GM23248 (cell line): ENCODE measurements around the gene TTC28. TPM values are rescaled to one million over a fixed set of nuclear protein-coding genes. Genes with fewer than 3 reads are reported as not detected.
"Not testable (repeated sequence)": the region's sequence is repeated elsewhere in the genome, so short reads cannot be mapped to it uniquely, and the experiment has no call there.

Experiments
- DNase-seq: peaks from one replicate; pipeline ENCODE4 v3.0.0-alpha.2; 2015
- H2AFZ ChIP-seq: fragments of 200-600 bp; sonication (generic); 2 replicates; pipeline ENCODE4 v1.6.1; 2016; ENCODE audit warnings: antibody characterized with exemption
- H3F3A ChIP-seq: fragments of 200-600 bp; sonication (generic); 2 replicates; pipeline ENCODE4 v1.6.1; 2016; ENCODE audit warnings: mild to moderate bottlenecking, antibody characterized with exemption, mixed run types; ENCODE audit not compliant: insufficient read depth
- H3K27ac ChIP-seq: fragments of 200-600 bp; sonication (generic); 2 replicates; pipeline ENCODE4 v1.5.1; 2016; ENCODE audit warnings: mild to moderate bottlenecking
- H3K27me3 ChIP-seq: fragments of 200-600 bp; sonication (generic); replicated peaks from 2 replicates; pipeline ENCODE4 v1.6.1; 2016; ENCODE audit warnings: mild to moderate bottlenecking; ENCODE audit not compliant: insufficient read depth
- H3K36me3 ChIP-seq: fragments of 200-600 bp; sonication (generic); 2 replicates; pipeline ENCODE4 v1.6.1; 2016; ENCODE audit warnings: low read depth, mild to moderate bottlenecking
- H3K4me1 ChIP-seq: fragments of 200-600 bp; sonication (generic); 2 replicates; pipeline ENCODE4 v1.6.1; 2016; ENCODE audit warnings: mild to moderate bottlenecking; ENCODE audit not compliant: insufficient read depth
- H3K4me2 ChIP-seq: fragments of 200-600 bp; sonication (generic); one replicate; pipeline ENCODE4 v1.6.1; 2016; ENCODE audit warnings: mild to moderate bottlenecking; ENCODE audit not compliant: unreplicated experiment
- H3K4me3 ChIP-seq: fragments of 200-600 bp; sonication (generic); 2 replicates; pipeline ENCODE4 v1.5.1; 2016; ENCODE audit warnings: mild to moderate bottlenecking
- H3K79me2 ChIP-seq: fragments of 200-600 bp; sonication (generic); 2 replicates; pipeline ENCODE4 v1.6.1; 2016; ENCODE audit warnings: mild to moderate bottlenecking; ENCODE audit not compliant: insufficient read depth
- H3K9ac ChIP-seq: fragments of 200-600 bp; sonication (generic); 2 replicates; pipeline ENCODE4 v1.6.1; 2016; ENCODE audit warnings: mild to moderate bottlenecking
- H3K9me2 ChIP-seq: fragments of 200-600 bp; sonication (generic); 2 replicates; pipeline ENCODE4 v1.6.1; 2016; ENCODE audit warnings: mixed run types, mild to moderate bottlenecking, moderate library complexity; ENCODE audit not compliant: insufficient read depth
- H3K9me3 ChIP-seq: fragments of 200-600 bp; sonication (generic); one replicate; pipeline ENCODE4 v1.6.1; 2017; ENCODE audit warnings: low read depth
- H4K20me1 ChIP-seq: fragments of 200-600 bp; sonication (generic); 2 replicates; pipeline ENCODE4 v1.6.0; 2016; ENCODE audit not compliant: insufficient read depth
- EZH2 ChIP-seq: fragments of 200-600 bp; sonication (generic); IDR thresholded peaks from 2 replicates; pipeline ENCODE4 v1.6.1; 2018; ENCODE audit warnings: antibody characterized with exemption, mild to moderate bottlenecking; ENCODE audit not compliant: insufficient read depth, poor library complexity, severe bottlenecking
- EZH2phosphoT487 ChIP-seq: fragments of 200-600 bp; sonication (generic); IDR thresholded peaks from 2 replicates; pipeline ENCODE4 v1.6.1; 2018; ENCODE audit warnings: antibody characterized with exemption, moderate library complexity, mild to moderate bottlenecking, low read depth; ENCODE audit not compliant: insufficient read depth
- WGBS, 2 experiments: methylation state at CpG; one replicate each; pipeline ENCODE4 v1.1.6; 2015 to 2017; ENCODE audit warnings: low lambda C conversion rate in 2 of 2, low coverage in 1 of 2; ENCODE audit errors: missing lambda C conversion rate in 2 of 2; 5-methylcytosine and 5-hydroxymethylcytosine counted together
- in situ Hi-C: fragments of 300-500 bp; cut with MboI; formaldehyde crosslinking; loops from 2 replicates; pipeline ENCODE4 v1.15.0; 2020
- polyA plus RNA-seq: library from polyadenylated mRNA; unstranded; fragments of >200 nt; fragmentation: Nextera tagmentation; extraction: Ambion mirVana; gene quantifications from 2 replicates; pipeline ENCODE4 v1.2.1, GENCODE V29; 2016
- total RNA-seq: library from RNA; depleted of rRNA; stranded (reverse); fragments of >200 nt; shearing (Covaris generic); gene quantifications from 2 replicates; pipeline ENCODE4 v1.2.3, GENCODE V29; 2014

TTC28 gene
- total and polyA plus RNA-seq, 2 experiments from 2014 or later = 12.5 to 41.9 TPM

DNA sequence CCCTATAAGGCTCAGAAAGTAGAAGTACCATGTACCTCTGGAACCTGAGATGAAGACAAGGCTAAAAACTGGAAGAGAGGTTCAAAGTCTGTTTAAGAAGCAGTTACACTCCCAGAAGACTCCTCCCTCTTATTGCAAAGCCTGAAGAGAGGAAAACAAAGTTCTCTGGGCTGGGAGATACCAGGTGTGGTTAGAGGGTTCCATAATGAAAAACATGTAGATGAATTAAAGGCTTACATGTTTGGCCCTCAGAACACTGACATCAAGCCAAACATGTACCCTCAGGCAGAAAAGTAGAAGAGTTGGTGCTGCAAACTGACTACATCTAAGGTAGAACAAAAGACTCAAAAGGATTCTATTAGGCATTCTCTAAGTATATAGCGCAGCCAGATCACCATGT lies 205.3 kb downstream of the TTC28 start:
- Histone ChIP-seq H3K79me2 (no peaks in the 10 kb centered on the region), H3K27ac (no peak overlapping the region), H3K4me3 (no peak overlapping the region), H3K9ac (no peak overlapping the region), H3K4me2 (no peak overlapping the region), H3K27me3 (no peaks in the 10 kb centered on the region), H4K20me1 (no peaks in the 10 kb centered on the region), H3K4me1 (no peaks in the 10 kb centered on the region), H3F3A (no peaks in the 10 kb centered on the region), H2AFZ (no peak overlapping the region), H3K36me3 (no peaks in the 10 kb centered on the region), H3K9me2 (no peaks in the 10 kb centered on the region), H3K9me3 (no peaks in the 10 kb centered on the region)
- no peak for DNase-seq
- TF ChIP-seq EZH2 (no peak), EZH2phosphoT487 (no peak)
- WGBS, 2 experiments = 100% methylated on average over 1 of the region's 1 CpG
- in situ Hi-C loops = no loop called here

DNA sequence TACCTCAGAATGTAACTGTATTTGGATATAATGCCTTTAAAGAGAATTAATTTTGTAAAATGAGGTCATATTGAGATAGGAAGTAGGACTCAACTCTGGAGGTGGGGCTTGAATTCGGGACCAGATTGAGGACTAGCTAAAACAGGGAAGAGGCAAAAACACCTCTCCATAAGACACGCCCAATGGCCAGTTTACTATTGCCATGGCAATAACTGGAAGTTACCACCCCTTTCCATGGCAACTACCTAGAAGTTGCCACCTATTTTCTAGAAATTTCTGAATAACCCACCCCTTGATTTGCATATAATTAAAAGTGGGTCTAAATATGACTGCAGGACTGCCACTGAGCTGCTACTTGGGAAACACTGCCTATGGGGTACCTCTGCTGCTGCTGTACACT lies 206.4 kb downstream of the TTC28 start:
- in situ Hi-C loops = no loop called here
- no peak overlapping the region for H2AFZ ChIP-seq
- no peaks in the 10 kb centered on the region for H3K36me3 ChIP-seq
- no peaks in the 10 kb centered on the region for H4K20me1 ChIP-seq
- H3F3A ChIP-seq = no peaks in the 10 kb centered on the region
- H3K9me3 ChIP-seq = no peaks in the 10 kb centered on the region
- no peak for DNase-seq
- WGBS, 2 experiments = 100% methylated on average over 2 of the region's 2 CpGs
- no peaks in the 10 kb centered on the region for H3K9me2 ChIP-seq
- no peaks in the 10 kb centered on the region for H3K4me1 ChIP-seq
- no peak overlapping the region for H3K4me3 ChIP-seq
- no peak overlapping the region for H3K4me2 ChIP-seq
- H3K9ac ChIP-seq = no peak overlapping the region
- no peak for TF ChIP-seq EZH2phosphoT487
- TF ChIP-seq EZH2 = no peak
- no peak overlapping the region for H3K27ac ChIP-seq
- no peaks in the 10 kb centered on the region for H3K27me3 ChIP-seq
- H3K79me2 ChIP-seq = no peaks in the 10 kb centered on the region

DNA sequence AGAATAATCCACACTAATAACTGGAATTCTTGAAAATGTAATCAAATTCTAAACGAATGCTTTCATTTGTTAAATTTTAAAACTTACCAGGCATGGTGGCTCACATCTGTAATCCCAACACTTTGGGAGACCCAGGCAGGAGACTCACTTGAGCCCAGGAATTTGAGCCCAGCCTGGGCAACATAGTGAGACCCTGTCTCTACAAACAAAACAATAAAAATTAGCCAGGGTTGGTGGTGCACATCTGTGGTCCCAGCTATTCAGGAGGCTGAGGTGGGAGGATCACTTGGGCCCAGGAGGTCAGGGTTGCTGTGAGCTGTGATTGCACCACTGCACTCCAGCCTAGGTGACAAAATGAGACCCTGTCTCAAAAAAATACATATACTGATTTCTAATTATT lies 212.6 kb downstream of the TTC28 start:
- H3K27ac ChIP-seq, H3K9me3 ChIP-seq, H3K4me3 ChIP-seq, DNase-seq, H3K9ac ChIP-seq, H2AFZ ChIP-seq, in situ Hi-C loops, H3K27me3 ChIP-seq, H3K79me2 ChIP-seq, H4K20me1 ChIP-seq, H3K36me3 ChIP-seq, H3K4me2 ChIP-seq, H3K4me1 ChIP-seq, H3F3A ChIP-seq, H3K9me2 ChIP-seq: not testable (repeated sequence)
- 100% methylated on average over 1 of the region's 1 CpG for WGBS, 2 experiments

GRCh38 chr22:28466399-28466798 lies 213.2 kb downstream of the TTC28 start:
- no peaks in the 10 kb centered on the region for H3K4me1 ChIP-seq
- no peaks in the 10 kb centered on the region for H3K36me3 ChIP-seq
- H3K27ac ChIP-seq = no peak overlapping the region
- no peak for TF ChIP-seq EZH2
- TF ChIP-seq EZH2phosphoT487 = no peak
- in situ Hi-C loops = no loop called here
- H3K4me3 ChIP-seq = no peak overlapping the region
- H3K79me2 ChIP-seq = no peaks in the 10 kb centered on the region
- no peak overlapping the region for H3K9ac ChIP-seq
- no peaks in the 10 kb centered on the region for H3K9me3 ChIP-seq
- H4K20me1 ChIP-seq = no peaks in the 10 kb centered on the region
- H3K27me3 ChIP-seq = no peaks in the 10 kb centered on the region
- DNase-seq = no peak
- no peaks in the 10 kb centered on the region for H3K9me2 ChIP-seq
- no peak overlapping the region for H3K4me2 ChIP-seq
- H2AFZ ChIP-seq = no peak overlapping the region
- H3F3A ChIP-seq = no peaks in the 10 kb centered on the region
- WGBS, 2 experiments = 93 to 96% methylated on average over 4 of the region's 4 CpGs

DNA sequence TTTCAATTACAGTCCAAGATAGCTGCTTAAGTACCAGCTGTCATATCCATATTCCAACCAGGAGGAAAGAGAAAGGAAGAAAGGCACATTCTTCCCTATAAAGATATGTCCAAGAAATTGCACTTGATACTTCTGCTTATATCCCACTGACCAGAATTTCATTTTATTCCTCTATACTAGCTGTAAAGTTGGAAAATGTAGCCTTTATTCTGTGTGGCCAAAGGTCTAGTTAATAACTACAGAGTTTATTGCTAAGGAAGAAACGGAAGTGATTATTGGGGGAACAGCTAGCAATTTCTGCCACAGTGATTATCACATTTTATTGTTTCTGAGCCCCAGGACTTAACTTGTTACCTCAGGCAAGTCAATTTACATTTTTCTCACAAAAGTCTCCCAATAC lies 213.8 kb downstream of the TTC28 start:
- TF ChIP-seq EZH2 = no peak
- no peak for TF ChIP-seq EZH2phosphoT487
- H3K9ac ChIP-seq = no peak overlapping the region
- no peaks in the 10 kb centered on the region for H3K36me3 ChIP-seq
- no peaks in the 10 kb centered on the region for H3F3A ChIP-seq
- WGBS, 2 experiments = 79 to 91% methylated on average over 1 of the region's 1 CpG
- in situ Hi-C loops = no loop called here
- no peaks in the 10 kb centered on the region for H4K20me1 ChIP-seq
- H3K27me3 ChIP-seq = no peaks in the 10 kb centered on the region
- H3K4me1 ChIP-seq = no peaks in the 10 kb centered on the region
- no peaks in the 10 kb centered on the region for H3K79me2 ChIP-seq
- DNase-seq = no peak
- no peaks in the 10 kb centered on the region for H3K9me2 ChIP-seq
- no peak overlapping the region for H3K4me2 ChIP-seq
- H3K27ac ChIP-seq = no peak overlapping the region
- H3K9me3 ChIP-seq = no peaks in the 10 kb centered on the region
- no peak overlapping the region for H2AFZ ChIP-seq
- no peak overlapping the region for H3K4me3 ChIP-seq
